Heart right ventricle (tissue), 16 donors: ENCODE results near the gene TLE7. TPM values are rescaled to one million over a fixed set of nuclear protein-coding genes. Genes with fewer than 3 reads are reported as not detected.

Experiments
- ATAC-seq, 8 donors: fragments of 200-7000 bp; cut with Tn5 transposase; one replicate each; pipeline ENCODE4 v1.9.1; 2020; ENCODE audit warnings: mild to moderate bottlenecking in 8 of 8, moderate library complexity in 8 of 8, moderate number of reproducible peaks in 1 of 8
- DNase-seq, 2 donors: peaks; one replicate each; pipeline ENCODE4 v3.0.0-alpha.2; 2020
- H3K27ac ChIP-seq, 10 donors: fragments of 200-600 bp; sonication (generic) in 2 of 10; one replicate each; pipeline versions ENCODE4 v1.5.0 to v1.8.0; 2020 to 2022; ENCODE audit warnings: mild to moderate bottlenecking in 3 of 10
- H3K27me3 ChIP-seq, 7 donors: fragments of 200-600 bp; one replicate each; pipeline ENCODE4 v1.8.0; 2021 to 2022; ENCODE audit warnings: mild to moderate bottlenecking in 2 of 7
- H3K36me3 ChIP-seq, 9 donors: fragments of 200-600 bp; sonication (generic) in 1 of 9; one replicate each; pipeline versions ENCODE4 v1.5.0 to v1.8.0; 2020 to 2022; ENCODE audit warnings: mild to moderate bottlenecking in 2 of 9
- H3K4me1 ChIP-seq, 9 donors: fragments of 200-600 bp; sonication (generic) in 1 of 9; one replicate each; pipeline versions ENCODE4 v1.5.0 to v1.8.0; 2020 to 2022; ENCODE audit warnings: mild to moderate bottlenecking in 4 of 9
- H3K4me3 ChIP-seq, 10 donors: fragments of 200-600 bp; sonication (generic) in 2 of 10; one replicate each; pipeline versions ENCODE4 v1.5.0 to v1.8.0; 2020 to 2022; ENCODE audit warnings: mild to moderate bottlenecking in 7 of 10, moderate library complexity in 2 of 10
- H3K9me3 ChIP-seq, 11 donors: fragments of 200-600 bp in 10 of 11; sonication (generic) in 2 of 11; one replicate each; pipeline versions ENCODE4 v1.5.0 to v1.8.0; 2013 to 2022; ENCODE audit warnings: mild to moderate bottlenecking in 2 of 11, control low read depth in 1 of 11, moderate library complexity in 1 of 11
- CTCF ChIP-seq, 9 donors: fragments of 200-600 bp; sonication (generic) in 2 of 9; IDR thresholded peaks; one replicate each; pipeline versions ENCODE4 v1.5.0 to v1.8.0; 2021 to 2022; ENCODE audit warnings: antibody characterized with exemption in 9 of 9, mild to moderate bottlenecking in 5 of 9, moderate library complexity in 1 of 9
- WGBS, 2 donors: extraction: QIAGEN DNeasy Blood & Tissue Kit; methylation state at CpG; one replicate each; pipeline ENCODE4 v1.1.7; 2013; ENCODE audit warnings: inconsistent platforms in 1 of 2; 5-methylcytosine and 5-hydroxymethylcytosine counted together
- intact Hi-C, 10 donors: fragments of 100-400 bp; cut with DNase I; formaldehyde crosslinking; loops; one replicate each; pipeline versions ENCODE4 v1.11.1 to v1.14.2; 2022
- polyA plus RNA-seq, 2 donors: library from polyadenylated mRNA; stranded (reverse); fragments of 200-250 nt; gene quantifications; one replicate each; pipeline ENCODE4 v1.2.3, GENCODE V29; 2013
- total RNA-seq, 10 donors: library from RNA; stranded (reverse); fragmentation: NEBNext Ultra II Directional in 3 of 10; extraction: Animal tissue kit (Norgen Biotek cat#: 25700) in 3 of 10; gene quantifications; one replicate each; pipeline versions ENCODE4 v1.2.1 to v1.2.4, GENCODE V29; 2021 to 2023
- donor health status: Arrhythmogenic right ventricular cardiomyopathy.
- donor health status: ischemic (EF 13 %, LVEDD 7.1; RV severe dilation, severe dysfunction).
- donor health status: healthy with polysubstance abuse.
- donor health status: DM: no; HTN: yes; CAD: no.
- donor health status: DM: no; HTN: no; CAD: no.
- donor health status: ischemic (EF 25% LVEDD 6.9; RV normal size, moderate dysfunction).
- donor health status: ischemic (EF 25% LVEDD 5.7; RV mildly dilated, moderate dysfunction).
- donor health status: healthy.
- donor health status: DM: yes; HTN: yes; CAD: no.
- donor health status: Ischemic cardiomyopathy.
- donor health status: ischemic (EF 35%, LVEDD 5.7; RV mildly dilated, moderate dysfunction).
- donor health status: nonischemic (EF 11% LVEDD 7.7; RV severe dilation, severe dysfunction).
- donor health status: DM: yes; HTN: yes; CAD: no.
- donor health status: PGD.
- donor health status: ischemic (EF 29% LVEDD 5.4; RV normal size, mild dysfunction).
- donor health status: nonischemic (EF 23%, LVEDD 6.1; RV moderate dilation, normal function).

TLE7 gene
- total and polyA plus RNA-seq, 12 donors, result not detected

- intact Hi-C loops, result no loop called here
- DNase-seq, result no peak
- WGBS, 2 donors, result 92 to 95% methylated on average over 4 of the region's 4 CpGs
- no peaks in the 10 kb centered on the region for H3K27me3 ChIP-seq
- ATAC-seq, result no peak
- H3K36me3 ChIP-seq, result peaks cover 0 to 58% (median 45%) of the 10 kb centered on the region in 9 donors
- no peak for TF ChIP-seq CTCF (IDR thresholded peaks at IDR 0.05)
- peaks cover 0 to 22% (median 12%) of the 10 kb centered on the region in 9 donors for H3K4me1 ChIP-seq
- H3K9me3 ChIP-seq, result peaks cover 0 to 32% (median 9%) of the 10 kb centered on the region in 11 donors
- no peak overlapping the region for H3K27ac ChIP-seq
- no peak overlapping the region for H3K4me3 ChIP-seq
Observed at GRCh38 chr16:71456801-71457200, 14.9 kb upstream of the TLE7 start.

- no peak for ATAC-seq
- Histone ChIP-seq H3K4me3 (no peak overlapping the region), H3K36me3 (peaks cover 11 to 96% (median 83%) of the 10 kb centered on the region in 9 donors), H3K27me3 (no peaks in the 10 kb centered on the region), H3K4me1 (no peaks in the 10 kb centered on the region), H3K9me3 (peaks cover 0 to 69% (median 46%) of the 10 kb centered on the region in 11 donors), H3K27ac (no peak overlapping the region)
- DNase-seq, result no peak
- intact Hi-C loops, result loop anchor here in 2 of 10 donors (5.0 kb wide), 2 partner anchors 34 to 39 kb away; partner anchors contain the start of gene ZNF19 (in 1 of the 2)
- no peak for TF ChIP-seq CTCF (IDR thresholded peaks at IDR 0.05)
Observed at GRCh38 chr16:71453036-71453435, 11.2 kb upstream of the TLE7 start.

GRCh38 chr16:71449020-71449419, 7.2 kb upstream of the TLE7 start:
- TF ChIP-seq CTCF (IDR thresholded peaks at IDR 0.05), result no peak
- Histone ChIP-seq H3K9me3 (peaks cover 0 to 100% (median 85%) of the 10 kb centered on the region in 11 donors), H3K4me3 (no peak overlapping the region), H3K27ac (no peak overlapping the region), H3K36me3 (peaks cover 11 to 77% (median 63%) of the 10 kb centered on the region in 9 donors), H3K27me3 (no peaks in the 10 kb centered on the region), H3K4me1 (no peaks in the 10 kb centered on the region)
- intact Hi-C loops, result no loop called here
- 96 to 99% methylated on average over 3 of the region's 3 CpGs for WGBS, 2 donors
- DNase-seq (no peak), ATAC-seq (no peak)

- Histone ChIP-seq H3K27me3 (no peaks in the 10 kb centered on the region), H3K4me1 (no peaks in the 10 kb centered on the region), H3K27ac (no peak overlapping the region), H3K4me3 (no peak overlapping the region), H3K36me3 (peaks cover 11 to 71% (median 57%) of the 10 kb centered on the region in 9 donors), H3K9me3 (peaks cover 0 to 100% (median 85%) of the 10 kb centered on the region in 11 donors)
- DNase-seq (no peak), ATAC-seq (no peak)
- intact Hi-C loops, result no loop called here
- no peak for TF ChIP-seq CTCF (IDR thresholded peaks at IDR 0.05)
- 98 to 99% methylated on average over 7 of the region's 7 CpGs for WGBS, 2 donors
Observed at GRCh38 chr16:71448274-71448866, 6.5 kb upstream of the TLE7 start.
